SJSA1 (cell line): ENCODE data around the gene SEC61A1. TPM values are rescaled to one million over a fixed set of nuclear protein-coding genes. Genes with fewer than 3 reads are reported as not detected.

Source experiments
- total RNA-seq: library from RNA; depleted of rRNA; stranded (reverse); fragments of >200 nt; shearing (Covaris generic); gene quantifications from 2 replicates; pipeline ENCODE4 v1.2.3, GENCODE V29; 2014; rRNA removed

The SEC61A1 gene
- total RNA-seq, 1 experiment from 2014 or later: 285 TPM

Other genes with a start within 250 kb of the SEC61A1 start
- 31.9 and 47.7 TPM in 2 replicates for gene MGLL, start 229.9 kb upstream of the SEC61A1 start, total RNA-seq
- gene KBTBD12, start 137.2 kb upstream of the SEC61A1 start, total RNA-seq: not detected in 2 replicates
- gene RUVBL1, start 71.4 kb downstream of the SEC61A1 start, total RNA-seq: 83.8 and 101 TPM in 2 replicates
- 2.5 and 5.5 TPM in 2 replicates for gene EEFSEC, start 101.0 kb downstream of the SEC61A1 start, total RNA-seq